Measurements from ENCODE around the gene MYH11.

- TF ChIP-seq SUZ12 (IDR thresholded peaks at IDR 0.05): no peak
- no peak for TF ChIP-seq BHLHE40 (IDR thresholded peaks at IDR 0.05; ENCODE audit: borderline replicate concordance)
- TF ChIP-seq FOXM1 (IDR thresholded peaks at IDR 0.05; ENCODE audit: borderline replicate concordance): no peak
- TF ChIP-seq ELF4 (IDR thresholded peaks at IDR 0.05): no peak
- TF ChIP-seq ARNT (IDR thresholded peaks at IDR 0.05): no peak
- TF ChIP-seq FOXA1 (IDR thresholded peaks at IDR 0.05): no peak
- TF ChIP-seq PKNOX1 (IDR thresholded peaks at IDR 0.05): no peak
- no peak for TF ChIP-seq L3MBTL2 (conservative IDR thresholded peaks at IDR 0.05)
Observed at GRCh38 chr16:15783985-15784384, 72.8 kb downstream of the MYH11 start.

All from HEK293T (cell line).